GM12891 (cell line): ENCODE results near the gene ORMDL3.

ENCODE experiments used
- PAX5 ChIP-seq: IDR thresholded peaks from 2 replicates; pipeline ENCODE4 v1.6.1; 2011; ENCODE audit warnings: low read length, moderate library complexity, mild to moderate bottlenecking; ENCODE audit not compliant: insufficient read depth, severe bottlenecking
- POLR2A ChIP-seq: IDR thresholded peaks from 2 replicates; pipeline ENCODE4 v1.6.1; 2011; ENCODE audit warnings: low read depth, low read length, control low read depth
- POLR2AphosphoS5 ChIP-seq: IDR thresholded peaks from 2 replicates; pipeline ENCODE4 v1.6.1; 2011; ENCODE audit warnings: low read depth, low read length, control low read depth

DNA sequence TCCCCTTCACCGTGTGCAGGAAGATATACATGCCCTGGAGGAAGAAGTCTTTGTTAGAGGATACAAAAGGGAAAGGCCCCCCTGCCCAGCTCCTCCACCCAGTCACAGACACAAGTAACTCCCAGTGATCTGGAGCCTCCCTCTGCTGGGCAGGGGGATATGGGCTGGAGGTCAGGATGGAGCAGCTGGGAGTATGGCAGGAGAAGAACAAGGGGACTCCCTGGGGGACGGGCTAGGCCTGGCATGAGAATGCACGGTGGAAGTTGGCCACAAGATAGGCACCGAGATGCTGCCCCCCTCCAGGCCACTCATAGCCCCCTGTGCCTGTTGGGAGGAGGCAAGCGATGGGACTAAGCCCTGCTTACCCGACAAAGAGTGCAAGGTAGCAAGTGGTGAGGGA is 4.2 kb downstream of the ORMDL3 start:
- no peak for TF ChIP-seq POLR2A
- TF ChIP-seq POLR2AphosphoS5, result no peak
- no peak for TF ChIP-seq PAX5
